ENCODE results near the gene FXN. TPM values are rescaled to one million over a fixed set of nuclear protein-coding genes. Genes with fewer than 3 reads are reported as not detected.
"Not testable (repeated sequence)": the region's sequence is repeated elsewhere in the genome, so short reads cannot be mapped to it uniquely, and the experiment has no call there.

Gene FXN
- total RNA-seq, 4 donors from 2014 or later: 4.6 to 13.2 (median 8.1) TPM

GRCh38 chr9:69044240-69045219, 9.0 kb downstream of the FXN start:
- no peaks in the 10 kb centered on the region for H3K27me3 ChIP-seq
- peaks cover 0 to 18% (median 7%) of the 10 kb centered on the region in 3 donors for H3K4me1 ChIP-seq
- ATAC-seq: no peak
- H3K4me3 ChIP-seq: no peak overlapping the region
- TF ChIP-seq CTCF (IDR thresholded peaks at IDR 0.05): no peak
- no peak for TF ChIP-seq POLR2A (IDR thresholded peaks at IDR 0.05)
- TF ChIP-seq EP300 (IDR thresholded peaks at IDR 0.05): no peak
- TF ChIP-seq POLR2AphosphoS5 (IDR thresholded peaks at IDR 0.05): no peak
- H3K27ac ChIP-seq: peak overlapping the region in 1 of 4 donors; percentile 51
- WGBS, 2 donors (ENCODE audit: low coverage in 1 of 2): 41 to 57% methylated on average over 7 to 8 of the region's 9 CpGs
- peaks cover 0 to 30% of the 10 kb centered on the region in 2 donors for H3K36me3 ChIP-seq
- H3K9me3 ChIP-seq: no peaks in the 10 kb centered on the region

- ATAC-seq: no peak
- no peak overlapping the region for H3K4me3 ChIP-seq
- no peak overlapping the region for H3K27ac ChIP-seq
- H3K36me3 ChIP-seq: peaks cover 0 to 34% of the 10 kb centered on the region in 2 donors
- WGBS, 2 donors (ENCODE audit: low coverage in 1 of 2): 72 to 78% methylated on average over 2 to 4 of the region's 4 CpGs
- peaks cover 0 to 18% (median 7%) of the 10 kb centered on the region in 3 donors for H3K4me1 ChIP-seq
- no peaks in the 10 kb centered on the region for H3K9me3 ChIP-seq
- TF ChIP-seq EP300 (IDR thresholded peaks at IDR 0.05): no peak
- no peak for TF ChIP-seq CTCF (IDR thresholded peaks at IDR 0.05)
- no peak for TF ChIP-seq POLR2A (IDR thresholded peaks at IDR 0.05)
- TF ChIP-seq POLR2AphosphoS5 (IDR thresholded peaks at IDR 0.05): no peak
- no peaks in the 10 kb centered on the region for H3K27me3 ChIP-seq
These were observed 10.3 kb downstream of the FXN start for GRCh38 chr9:69045821-69046220.

GRCh38 chr9:69046723-69047122, 11.2 kb downstream of the FXN start:
- no peak for TF ChIP-seq EP300 (IDR thresholded peaks at IDR 0.05)
- no peak for TF ChIP-seq POLR2A (IDR thresholded peaks at IDR 0.05)
- no peak for TF ChIP-seq CTCF (IDR thresholded peaks at IDR 0.05)
- TF ChIP-seq POLR2AphosphoS5 (IDR thresholded peaks at IDR 0.05): no peak
- no peak for ATAC-seq
- peaks cover 0 to 38% of the 10 kb centered on the region in 2 donors for H3K36me3 ChIP-seq
- H3K27me3 ChIP-seq: no peaks in the 10 kb centered on the region
- WGBS, 2 donors (ENCODE audit: low coverage in 1 of 2): 45 to 57% methylated on average over 1 to 3 of the region's 4 CpGs
- no peaks in the 10 kb centered on the region for H3K9me3 ChIP-seq
- peaks cover 0 to 18% (median 7%) of the 10 kb centered on the region in 3 donors for H3K4me1 ChIP-seq
- H3K4me3 ChIP-seq: no peak overlapping the region
- H3K27ac ChIP-seq: no peak overlapping the region

- H3K4me3 ChIP-seq: no peak overlapping the region
- peaks cover 0 to 38% of the 10 kb centered on the region in 2 donors for H3K36me3 ChIP-seq
- TF ChIP-seq POLR2AphosphoS5 (IDR thresholded peaks at IDR 0.05): no peak
- TF ChIP-seq EP300 (IDR thresholded peaks at IDR 0.05): no peak
- H3K27ac ChIP-seq: no peak overlapping the region
- no peak for ATAC-seq
- 60 to 70% methylated on average over 1 to 4 of the region's 4 CpGs for WGBS, 2 donors (ENCODE audit: low coverage in 1 of 2)
- no peaks in the 10 kb centered on the region for H3K27me3 ChIP-seq
- H3K9me3 ChIP-seq: no peaks in the 10 kb centered on the region
- peaks cover 0 to 18% (median 7%) of the 10 kb centered on the region in 3 donors for H3K4me1 ChIP-seq
These were observed 11.8 kb downstream of the FXN start for GRCh38 chr9:69047371-69047770.

- no peaks in the 10 kb centered on the region for H3K9me3 ChIP-seq
- 84 to 90% methylated on average over 5 to 6 of the region's 6 CpGs for WGBS, 2 donors (ENCODE audit: low coverage in 1 of 2)
- TF ChIP-seq CTCF (IDR thresholded peaks at IDR 0.05) (no peak), EP300 (IDR thresholded peaks at IDR 0.05) (no peak), POLR2AphosphoS5 (IDR thresholded peaks at IDR 0.05) (no peak), POLR2A (IDR thresholded peaks at IDR 0.05) (no peak)
- H3K27ac ChIP-seq: no peak overlapping the region
- peaks cover 0 to 17% (median 7%) of the 10 kb centered on the region in 3 donors for H3K4me1 ChIP-seq
- peaks cover 0 to 41% of the 10 kb centered on the region in 2 donors for H3K36me3 ChIP-seq
- ATAC-seq: no peak
- no peaks in the 10 kb centered on the region for H3K27me3 ChIP-seq
- no peak overlapping the region for H3K4me3 ChIP-seq
These were observed 13.5 kb downstream of the FXN start for GRCh38 chr9:69049094-69049493.

- not testable (repeated sequence) for ATAC-seq, H3K27ac ChIP-seq, H3K27me3 ChIP-seq, H3K9me3 ChIP-seq, H3K4me3 ChIP-seq
- H3K36me3 ChIP-seq: peaks cover 0 to 41% of the 10 kb centered on the region in 2 donors
- peaks cover 0 to 22% (median 4%) of the 10 kb centered on the region in 3 donors for H3K4me1 ChIP-seq
- 89 to 95% methylated on average over 3 to 11 of the region's 12 CpGs for WGBS, 2 donors (ENCODE audit: low coverage in 1 of 2)
These were observed 15.4 kb downstream of the FXN start for GRCh38 chr9:69050936-69051335.
